Gastroesophageal sphincter (tissue), 4 donors: ENCODE data around the gene FBRSL1. TPM values are rescaled to one million over a fixed set of nuclear protein-coding genes. Genes with fewer than 3 reads are reported as not detected.
A peak's percentile ranks its signal among the peaks of the same experiment; 100 is the strongest.
"Not testable (repeated sequence)": the region's sequence is repeated elsewhere in the genome, so short reads cannot be mapped to it uniquely, and the experiment has no call there.

ENCODE experiments used
- ATAC-seq: fragments of 150-250 bp; one replicate; pipeline ENCODE4 v1.9.1; 2016; ENCODE audit warnings: mild to moderate bottlenecking, moderate library complexity
- H3K27ac ChIP-seq, 4 donors: fragments of 200-600 bp; sonication (generic) in 3 of 4; 1 replicate in 3 of 4; 2 replicates in 1 of 4; pipeline ENCODE4 v1.5.1; 2016 to 2019
- H3K27me3 ChIP-seq: fragments of 200-600 bp; sonication (generic); one replicate; pipeline ENCODE4 v1.5.1; 2019
- H3K36me3 ChIP-seq, 2 donors: fragments of 200-600 bp; sonication (generic); one replicate each; pipeline ENCODE4 v1.5.1; 2019; ENCODE audit warnings: control low read depth in 1 of 2
- H3K4me1 ChIP-seq, 3 donors: fragments of 200-600 bp; sonication (generic); 1 replicate in 2 of 3; 2 replicates in 1 of 3; pipeline ENCODE4 v1.5.1; 2016 to 2019; ENCODE audit warnings: control low read depth in 2 of 3
- H3K4me3 ChIP-seq, 2 donors: fragments of 200-600 bp; sonication (generic); one replicate each; pipeline ENCODE4 v1.5.1; 2019; ENCODE audit warnings: mild to moderate bottlenecking in 1 of 2, moderate library complexity in 1 of 2
- H3K9me3 ChIP-seq, 3 donors: fragments of 200-600 bp; sonication (generic); one replicate each; pipeline ENCODE4 v1.5.1; 2017 to 2019; ENCODE audit warnings: control low read depth in 2 of 3
- CTCF ChIP-seq, 4 experiments: fragments of 200-600 bp in 2 of 4; fragments of 450-650 bp in 2 of 4; sonication (generic) in 1 of 4; IDR thresholded peaks; one replicate each; pipeline ENCODE4 v1.5.1; 2017 to 2019; ENCODE audit warnings: antibody characterized with exemption in 4 of 4, mild to moderate bottlenecking in 2 of 4, moderate library complexity in 2 of 4
- EP300 ChIP-seq: sonication (generic); formaldehyde crosslinking; IDR thresholded peaks from one replicate; pipeline ENCODE4 v1.6.1; 2017; ENCODE audit warnings: antibody characterized with exemption, mild to moderate bottlenecking
- POLR2A ChIP-seq, 2 donors: fragments of 450-650 bp; IDR thresholded peaks; one replicate each; pipeline ENCODE4 v1.6.1; 2017; ENCODE audit warnings: antibody characterized with exemption in 2 of 2, mild to moderate bottlenecking in 2 of 2, moderate library complexity in 1 of 2
- POLR2AphosphoS5 ChIP-seq: sonication (generic); formaldehyde crosslinking; IDR thresholded peaks from one replicate; pipeline ENCODE4 v1.6.1; 2017; ENCODE audit warnings: antibody characterized with exemption
- whole genome bisulfite sequencing, 2 donors: methylation state at CpG; one replicate each; pipeline ENCODE4 v1.1.5; 2018; ENCODE audit warnings: low coverage in 1 of 2; 5-methylcytosine and 5-hydroxymethylcytosine counted together
- total RNA-seq, 4 donors: library from RNA; depleted of rRNA; stranded (reverse); fragments of >200 nt; gene quantifications; one replicate each; pipeline ENCODE4 v1.1.0, GENCODE V29; 2016

Gene FBRSL1
- total RNA-seq, 4 donors from 2014 or later, result 8.5 to 24.7 (median 15.5) TPM

- Histone ChIP-seq H3K9me3 (no peaks in the 10 kb centered on the region), H3K4me1 (no peaks in the 10 kb centered on the region), H3K4me3 (no peak overlapping the region), H3K27ac (no peak overlapping the region), H3K36me3 (no peaks in the 10 kb centered on the region), H3K27me3 (peaks cover 35% of the 10 kb centered on the region)
- peak; percentile 31 for ATAC-seq
- TF ChIP-seq POLR2A (IDR thresholded peaks at IDR 0.05) (no peak), POLR2AphosphoS5 (no peak), CTCF (IDR thresholded peaks at IDR 0.05) (no peak), EP300 (no peak)
- 56 to 69% methylated on average over 16 to 17 of the region's 18 CpGs for WGBS, 2 donors
These were observed 18.7 kb upstream of the FBRSL1 start for GRCh38 chr12:132471011-132471857.

GRCh38 chr12:132471858-132472255 is 18.1 kb upstream of the FBRSL1 start:
- ATAC-seq, result no peak
- no peaks in the 10 kb centered on the region for H3K9me3 ChIP-seq
- no peaks in the 10 kb centered on the region for H3K36me3 ChIP-seq
- H3K4me3 ChIP-seq, result no peak overlapping the region
- no peak for TF ChIP-seq POLR2AphosphoS5
- no peak for TF ChIP-seq CTCF (IDR thresholded peaks at IDR 0.05)
- no peak for TF ChIP-seq POLR2A (IDR thresholded peaks at IDR 0.05)
- TF ChIP-seq EP300, result no peak
- peaks cover 29% of the 10 kb centered on the region for H3K27me3 ChIP-seq
- H3K27ac ChIP-seq, result no peak overlapping the region
- 89 to 90% methylated on average over 2 to 11 of the region's 16 CpGs for WGBS, 2 donors
- no peaks in the 10 kb centered on the region for H3K4me1 ChIP-seq

- no peak for TF ChIP-seq CTCF (IDR thresholded peaks at IDR 0.05)
- TF ChIP-seq POLR2AphosphoS5, result no peak
- TF ChIP-seq EP300, result no peak
- no peak for TF ChIP-seq POLR2A (IDR thresholded peaks at IDR 0.05)
- Histone ChIP-seq H3K4me1 (no peaks in the 10 kb centered on the region), H3K27me3 (peaks cover 24% of the 10 kb centered on the region), H3K27ac (no peak overlapping the region), H3K4me3 (no peak overlapping the region), H3K36me3 (no peaks in the 10 kb centered on the region), H3K9me3 (no peaks in the 10 kb centered on the region)
- WGBS, 2 donors, result 54% methylated on average over 3 of the region's 15 CpGs; no CpG with 5 or more reads in 1 of the 2 donors
- no peak for ATAC-seq
These were observed 17.6 kb upstream of the FBRSL1 start for GRCh38 chr12:132472386-132472785.

GRCh38 chr12:132474237-132474741 is 15.7 kb upstream of the FBRSL1 start:
- Histone ChIP-seq H3K27me3 (peaks cover 13% of the 10 kb centered on the region), H3K27ac (no peak overlapping the region), H3K36me3 (no peaks in the 10 kb centered on the region), H3K4me3 (peak overlapping the region in 1 of 2 donors; percentile 30), H3K9me3 (no peaks in the 10 kb centered on the region), H3K4me1 (no peaks in the 10 kb centered on the region)
- no CpG with 5 or more reads among the region's 35 CpGs for WGBS, 2 donors
- no peak for ATAC-seq
- TF ChIP-seq POLR2AphosphoS5, result no peak
- TF ChIP-seq CTCF (IDR thresholded peaks at IDR 0.05), result no peak
- no peak for TF ChIP-seq POLR2A (IDR thresholded peaks at IDR 0.05)
- TF ChIP-seq EP300, result no peak

GRCh38 chr12:132474799-132475303 is 15.1 kb upstream of the FBRSL1 start:
- H3K9me3 ChIP-seq, ATAC-seq, H3K4me3 ChIP-seq, H3K36me3 ChIP-seq, H3K27ac ChIP-seq, H3K4me1 ChIP-seq: not testable (repeated sequence)
- peaks cover 14% of the 10 kb centered on the region for H3K27me3 ChIP-seq
- WGBS, 2 donors, result no CpG with 5 or more reads among the region's 56 CpGs
